ENCODE measurements around the gene TNXB. TPM values are rescaled to one million over a fixed set of nuclear protein-coding genes. Genes with fewer than 3 reads are reported as not detected.

The TNXB gene
- total and polyA plus RNA-seq, 2 donors (not counting 3 experiments of a cell fraction or from before 2014, with no cell fraction given): 0.47 to 2.7 TPM

DNA sequence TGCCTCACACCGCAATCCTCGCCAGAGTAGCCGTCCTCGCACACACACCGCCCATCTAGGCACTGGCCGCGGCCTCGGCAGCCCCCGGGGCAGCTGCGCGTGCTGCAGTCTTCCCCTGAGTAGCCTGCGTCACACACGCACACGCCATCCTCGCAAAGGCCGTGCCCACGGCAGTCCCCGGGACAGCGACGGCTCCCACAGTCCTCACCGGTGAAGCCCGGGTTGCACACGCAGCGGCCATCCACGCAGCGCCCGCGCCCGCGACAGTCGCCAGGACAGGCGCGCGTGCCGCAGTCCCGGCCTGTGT, 13.1 kb downstream of the TNXB start:
- CTCF ChIA-PET: no interaction called here
- peaks cover 6 to 21% of the 10 kb centered on the region in 2 experiments for H3K27me3 ChIP-seq (ENCODE audit: control insufficient read depth in 2 of 2, insufficient read depth in 2 of 2, low read length in 2 of 2)
- intact Hi-C loops (cut with micrococcal nuclease): no loop called here
- DNase-seq (ENCODE audit: low read depth, low spot score): no peak
- BruUV-seq (replicated peaks): no TSS peak
- H3K9me1 ChIP-seq (replicated peaks; ENCODE audit: control insufficient read depth, extremely low read depth, insufficient read depth, low read length): no peaks in the 10 kb centered on the region
- dilution Hi-C loops (cut with MboI; ENCODE audit: extremely low pct_ligation_motif_present, low sequenced_read_pairs): no loop called here
- H3K9ac ChIP-seq (replicated peaks; ENCODE audit: extremely low read depth, insufficient read depth, low read length): no peak overlapping the region
- H3K4me3 ChIP-seq (replicated peaks in 1 of 3; ENCODE audit: insufficient read depth in 1 of 3, low read depth in 1 of 3, low read length in 3 of 3): no peak overlapping the region
- no peak for FAIRE-seq
- H3K4me1 ChIP-seq (ENCODE audit: control insufficient read depth, extremely low read depth, insufficient read depth, low read length): no peaks in the 10 kb centered on the region
- no peaks in the 10 kb centered on the region for H4K20me1 ChIP-seq (replicated peaks; ENCODE audit: control insufficient read depth, extremely low read depth, insufficient read depth, low read length)
- no peaks in the 10 kb centered on the region for H3K9me3 ChIP-seq (replicated peaks; ENCODE audit: control insufficient read depth, insufficient read depth, low read length)
- H3K4me2 ChIP-seq (ENCODE audit: insufficient read depth, low read length): no peak overlapping the region
- H3K27ac ChIP-seq (ENCODE audit: insufficient read depth, low read depth, low read length): no peak overlapping the region
- TF ChIP-seq CTCF (IDR thresholded peaks at IDR 0.05; ENCODE audit: extremely low read depth in 1 of 2, insufficient read depth in 1 of 2, low read depth in 1 of 2, low read length in 2 of 2) (no peak), EZH2 (IDR thresholded peaks at IDR 0.05; ENCODE audit: borderline replicate concordance, low read depth, low read length, severe bottlenecking) (no peak)
- POLR2A ChIA-PET: no interaction called here
- no peaks in the 10 kb centered on the region for H3K79me2 ChIP-seq (ENCODE audit: control insufficient read depth, insufficient read depth, low read length)
- no peak overlapping the region for H2AFZ ChIP-seq (ENCODE audit: low read depth, low read length)
- no peaks in the 10 kb centered on the region for H3K36me3 ChIP-seq (ENCODE audit: control insufficient read depth in 2 of 2, extremely low read depth in 1 of 2, insufficient read depth in 2 of 2, low read length in 2 of 2)

- Histone ChIP-seq H4K20me1 (replicated peaks; ENCODE audit: control insufficient read depth, extremely low read depth, insufficient read depth, low read length) (no peaks in the 10 kb centered on the region), H3K27me3 (ENCODE audit: control insufficient read depth in 2 of 2, insufficient read depth in 2 of 2, low read length in 2 of 2) (peaks cover 7 to 21% of the 10 kb centered on the region in 2 experiments), H3K27ac (ENCODE audit: insufficient read depth, low read depth, low read length) (no peak overlapping the region), H3K4me3 (replicated peaks in 1 of 3; ENCODE audit: insufficient read depth in 1 of 3, low read depth in 1 of 3, low read length in 3 of 3) (no peak overlapping the region), H3K36me3 (ENCODE audit: control insufficient read depth in 2 of 2, extremely low read depth in 1 of 2, insufficient read depth in 2 of 2, low read length in 2 of 2) (no peaks in the 10 kb centered on the region), H3K9me1 (replicated peaks; ENCODE audit: control insufficient read depth, extremely low read depth, insufficient read depth, low read length) (no peaks in the 10 kb centered on the region), H2AFZ (ENCODE audit: low read depth, low read length) (no peak overlapping the region), H3K4me1 (ENCODE audit: control insufficient read depth, extremely low read depth, insufficient read depth, low read length) (no peaks in the 10 kb centered on the region), H3K79me2 (ENCODE audit: control insufficient read depth, insufficient read depth, low read length) (no peaks in the 10 kb centered on the region), H3K4me2 (ENCODE audit: insufficient read depth, low read length) (no peak overlapping the region), H3K9me3 (replicated peaks; ENCODE audit: control insufficient read depth, insufficient read depth, low read length) (no peaks in the 10 kb centered on the region), H3K9ac (replicated peaks; ENCODE audit: extremely low read depth, insufficient read depth, low read length) (no peak overlapping the region)
- ChIA-PET POLR2A (no interaction called here), CTCF (no interaction called here)
- FAIRE-seq (no peak), DNase-seq (ENCODE audit: low read depth, low spot score) (no peak)
- BruUV-seq (replicated peaks): no TSS peak
- dilution Hi-C loops (cut with MboI; ENCODE audit: extremely low pct_ligation_motif_present, low sequenced_read_pairs) (no loop called here), intact Hi-C loops (cut with micrococcal nuclease) (no loop called here)
- TF ChIP-seq MAX (IDR thresholded peaks at IDR 0.05; ENCODE audit: insufficient read depth, insufficient read length): no peak
- no peak for TF ChIP-seq MYC (IDR thresholded peaks at IDR 0.05; ENCODE audit: low read depth, low read length)
- TF ChIP-seq CTCF (IDR thresholded peaks at IDR 0.05; ENCODE audit: extremely low read depth in 1 of 2, insufficient read depth in 1 of 2, low read depth in 1 of 2, low read length in 2 of 2): no peak
- TF ChIP-seq EZH2 (IDR thresholded peaks at IDR 0.05; ENCODE audit: borderline replicate concordance, low read depth, low read length, severe bottlenecking): no peak
- no peak for TF ChIP-seq POLR2AphosphoS5 (IDR thresholded peaks at IDR 0.05; ENCODE audit: insufficient read depth, low read depth, low read length)
Observed at GRCh38 chr6:32095338-32096086, 13.6 kb downstream of the TNXB start.

Data from endothelial cell of umbilical vein (primary cell).